Kidney (tissue), 14 donors: Measurements from ENCODE around the gene CES2. TPM values are rescaled to one million over a fixed set of nuclear protein-coding genes. Genes with fewer than 3 reads are reported as not detected.

Experiments
- DNase-seq, 5 donors: peaks; one replicate each; pipeline ENCODE4 v3.0.0-alpha.2; 2013 to 2020
- FAIRE-seq: peaks from 2 replicates; lab custom pipeline; 2012; peaks lifted over from hg19 to GRCh38; lab: Jason Lieb, UNC
- H3K27ac ChIP-seq, 2 donors: one replicate each; pipeline ENCODE4 v1.7.0; 2013; ENCODE audit warnings: low read depth in 2 of 2, low read length in 2 of 2, inconsistent platforms in 1 of 2
- H3K27me3 ChIP-seq: one replicate; pipeline ENCODE4 v1.7.1; 2013; ENCODE audit warnings: low read length, inconsistent platforms; ENCODE audit not compliant: control insufficient read depth, insufficient read depth
- H3K36me3 ChIP-seq, 3 donors: one replicate each; pipeline versions ENCODE4 v1.7.0 to v1.7.1; 2013; ENCODE audit warnings: low read length in 3 of 3, control low read depth in 1 of 3, inconsistent platforms in 1 of 3; ENCODE audit not compliant: insufficient read depth in 3 of 3, control insufficient read depth in 2 of 3
- H3K4me1 ChIP-seq, 3 donors: one replicate each; pipeline versions ENCODE4 v1.7.0 to v1.7.1; 2013; ENCODE audit warnings: low read length in 3 of 3, inconsistent platforms in 1 of 3, low read depth in 1 of 3; ENCODE audit not compliant: control insufficient read depth in 2 of 3, insufficient read depth in 2 of 3
- H3K4me3 ChIP-seq, 3 donors: one replicate each; pipeline versions ENCODE4 v1.7.0 to v1.8.1; 2013; ENCODE audit warnings: low read length in 3 of 3, control low read depth in 1 of 3, inconsistent platforms in 1 of 3
- H3K9ac ChIP-seq, 3 donors: one replicate each; pipeline versions ENCODE4 v1.7.0 to v1.7.1; 2013; ENCODE audit warnings: low read length in 3 of 3, control low read depth in 1 of 3, inconsistent platforms in 1 of 3
- H3K9me3 ChIP-seq, 3 donors: one replicate each; pipeline versions ENCODE4 v1.7.0 to v1.7.1; 2013; ENCODE audit warnings: low read length in 3 of 3, control low read depth in 1 of 3, inconsistent platforms in 1 of 3; ENCODE audit not compliant: control insufficient read depth in 2 of 3, insufficient read depth in 1 of 3
- CTCF ChIP-seq: IDR thresholded peaks from 3 replicates; pipeline ENCODE4 v1.5.1; 2012; ENCODE audit warnings: mild to moderate bottlenecking, moderate library complexity, borderline replicate concordance; ENCODE audit not compliant: insufficient read depth; ENCODE audit errors: extremely low read depth
- intact Hi-C: fragments of 100-400 bp; cut with DNase I; formaldehyde crosslinking; loops from one replicate; pipeline ENCODE4 v1.11.1; 2022
- polyA plus RNA-seq: library from polyadenylated mRNA; stranded (reverse); fragments of 350-450 nt; fragmentation: Illumina TruSeq; extraction: RNeasy Lipid Tissue Mini Kit (QIAGEN cat#74804); gene quantifications from one replicate; pipeline ENCODE4 v1.2.3, GENCODE V29; 2014; ENCODE audit warnings: low read depth, low replicate concordance; ENCODE audit not compliant: insufficient read depth
- total RNA-seq: library from RNA; stranded (reverse); fragmentation: NEBNext Ultra II Directional; extraction: Animal tissue kit (Norgen Biotek cat#: 25700); gene quantifications from one replicate; pipeline ENCODE4 v1.2.1, GENCODE V29; 2021
- donor health status: control.
- donor health status: control.
- donor health status: control.
- donor health status: control.
- donor health status: control.
- donor health status: DM: yes; HTN: yes; CAD: no.
- donor health status: Normal renal cell carcinoma (clear cell type).

The CES2 gene
- total and polyA plus RNA-seq, 2 donors from 2014 or later: 72.1 to 76.9 TPM

DNA sequence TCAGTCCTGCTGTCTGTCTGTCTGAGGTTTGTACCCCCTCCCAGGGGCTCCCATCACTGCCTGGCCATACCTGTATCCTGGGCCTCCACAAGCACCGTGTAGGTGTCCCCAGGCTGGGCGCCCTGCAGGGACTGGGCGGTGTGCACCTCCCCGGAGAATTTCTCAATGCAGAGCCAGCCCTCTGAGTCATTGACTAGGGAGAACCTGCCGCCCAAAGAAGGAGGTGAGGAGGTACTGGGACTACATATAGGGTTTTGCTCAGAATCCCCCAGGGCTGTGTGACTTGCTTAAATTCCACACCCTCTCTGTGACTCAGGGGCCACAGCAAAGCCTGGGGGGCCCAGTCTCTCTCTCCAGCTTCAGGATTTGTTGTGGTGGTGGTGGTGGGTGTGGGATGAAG, 24.2 kb upstream of the CES2 start:
- peak overlapping the region in 1 of 2 donors; percentile 61 for H3K27ac ChIP-seq
- peak overlapping the region in 1 of 3 donors; percentile 7 for H3K9ac ChIP-seq
- DNase-seq (peak in 1 of 5 donors; percentile 63), FAIRE-seq (no peak)
- peaks cover 0 to 23% (median 10%) of the 10 kb centered on the region in 3 donors for H3K36me3 ChIP-seq
- peaks cover 0 to 21% (median 0%) of the 10 kb centered on the region in 3 donors for H3K4me1 ChIP-seq
- no peaks in the 10 kb centered on the region for H3K9me3 ChIP-seq
- intact Hi-C loops: no loop called here
- H3K4me3 ChIP-seq: no peak overlapping the region
- H3K27me3 ChIP-seq: no peaks in the 10 kb centered on the region
- no peak for TF ChIP-seq CTCF

GRCh38 chr16:66911801-66912200, 23.5 kb upstream of the CES2 start:
- Histone ChIP-seq H3K27ac (peak overlapping the region in 1 of 2 donors; percentile 61), H3K9ac (peak overlapping the region in 1 of 3 donors; percentile 7), H3K9me3 (no peaks in the 10 kb centered on the region), H3K4me1 (peaks cover 0 to 23% (median 0%) of the 10 kb centered on the region in 3 donors), H3K36me3 (peaks cover 0 to 23% (median 10%) of the 10 kb centered on the region in 3 donors), H3K27me3 (no peaks in the 10 kb centered on the region), H3K4me3 (no peak overlapping the region)
- intact Hi-C loops: no loop called here
- no peak for TF ChIP-seq CTCF
- no peak for FAIRE-seq
- peak in 1 of 5 donors; percentile 61 for DNase-seq

DNA sequence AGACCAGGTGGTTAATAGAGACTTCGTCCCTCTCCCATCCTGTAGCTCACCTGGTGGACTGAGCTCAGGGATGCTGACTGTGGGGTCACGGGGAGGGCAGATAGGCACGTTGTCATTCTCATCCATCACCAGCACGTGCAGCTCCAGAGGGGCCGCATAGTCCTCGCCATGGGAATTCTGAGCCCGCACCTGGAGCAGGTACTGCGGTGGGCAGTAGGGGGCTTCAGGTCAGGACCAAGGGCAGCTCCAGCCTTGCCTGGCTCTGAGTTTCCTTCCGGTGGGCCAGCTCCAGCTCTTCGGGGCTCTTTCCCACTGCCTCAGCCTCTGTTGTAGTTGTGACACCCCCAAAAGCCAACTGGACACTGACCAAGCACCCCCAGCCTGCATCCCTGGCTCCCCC, 22.2 kb upstream of the CES2 start:
- Histone ChIP-seq H3K4me3 (no peak overlapping the region), H3K27ac (peak overlapping the region in 1 of 2 donors; percentile 70), H3K9me3 (no peaks in the 10 kb centered on the region), H3K4me1 (peaks cover 0 to 23% (median 0%) of the 10 kb centered on the region in 3 donors), H3K27me3 (no peaks in the 10 kb centered on the region), H3K36me3 (peaks cover 0 to 23% (median 10%) of the 10 kb centered on the region in 3 donors), H3K9ac (peak overlapping the region in 1 of 3 donors; percentile 62)
- intact Hi-C loops: no loop called here
- TF ChIP-seq CTCF: no peak
- FAIRE-seq: no peak
- DNase-seq: peak in 1 of 5 donors; percentile 38

DNA sequence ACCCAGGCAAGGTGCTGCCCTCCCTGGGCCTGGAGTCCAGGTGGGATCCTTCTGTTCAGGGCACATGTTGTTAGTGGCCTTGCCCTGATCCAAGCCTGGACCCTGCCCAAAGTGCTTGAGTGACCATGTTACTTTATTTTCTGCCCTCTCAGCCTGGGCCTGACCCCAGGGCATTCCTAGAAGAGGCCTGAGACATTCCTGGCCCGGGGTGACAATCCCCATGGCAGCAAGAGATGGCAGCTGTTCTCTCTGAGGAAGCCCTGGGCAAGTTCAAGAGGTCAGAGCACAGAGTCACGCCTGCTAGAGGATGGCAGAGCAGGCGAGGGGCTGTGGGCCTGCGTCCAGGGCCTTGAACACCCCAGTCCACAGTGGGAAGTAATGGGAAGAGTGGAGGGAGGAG, 21.6 kb upstream of the CES2 start:
- TF ChIP-seq CTCF: no peak
- H3K4me3 ChIP-seq: no peak overlapping the region
- peaks cover 0 to 23% (median 8%) of the 10 kb centered on the region in 3 donors for H3K36me3 ChIP-seq
- H3K4me1 ChIP-seq: peaks cover 0 to 23% (median 3%) of the 10 kb centered on the region in 3 donors
- H3K27me3 ChIP-seq: no peaks in the 10 kb centered on the region
- intact Hi-C loops: no loop called here
- FAIRE-seq: no peak
- no peak for DNase-seq
- H3K9ac ChIP-seq: peak overlapping the region in 1 of 3 donors; percentile 62
- peak overlapping the region in 1 of 2 donors; percentile 70 for H3K27ac ChIP-seq
- no peaks in the 10 kb centered on the region for H3K9me3 ChIP-seq
